ENCODE results near the gene KHDC4.
A peak's percentile ranks its signal among the peaks of the same experiment; 100 is the strongest.

Gene KHDC4

DNA sequence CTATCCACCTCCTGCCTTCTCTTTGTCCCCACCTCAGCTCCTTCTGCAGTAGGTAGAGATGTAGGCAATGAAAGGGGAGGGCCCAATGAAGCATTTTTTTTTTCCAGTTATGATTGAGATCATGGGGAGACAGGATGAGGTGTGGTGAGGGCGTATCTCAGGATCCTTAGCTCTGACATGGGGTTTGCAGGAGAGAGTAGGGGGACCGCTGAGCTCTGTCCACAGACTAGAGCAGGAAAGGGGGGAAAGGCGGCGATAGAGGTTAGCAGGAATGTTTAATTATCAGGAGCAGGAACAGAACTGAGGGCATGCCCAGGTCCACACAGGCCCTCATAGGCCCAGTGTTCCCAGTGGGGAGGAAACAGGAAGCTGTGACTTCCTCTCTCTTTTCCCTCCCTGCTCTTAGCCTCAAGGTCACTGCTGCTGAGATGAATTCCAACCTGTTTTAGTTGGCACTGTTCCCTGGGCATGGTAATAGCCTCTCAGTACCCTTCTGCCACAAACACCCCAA, 6.3 kb upstream of the KHDC4 start (continued):
- TF ChIP-seq, protein P1, sequence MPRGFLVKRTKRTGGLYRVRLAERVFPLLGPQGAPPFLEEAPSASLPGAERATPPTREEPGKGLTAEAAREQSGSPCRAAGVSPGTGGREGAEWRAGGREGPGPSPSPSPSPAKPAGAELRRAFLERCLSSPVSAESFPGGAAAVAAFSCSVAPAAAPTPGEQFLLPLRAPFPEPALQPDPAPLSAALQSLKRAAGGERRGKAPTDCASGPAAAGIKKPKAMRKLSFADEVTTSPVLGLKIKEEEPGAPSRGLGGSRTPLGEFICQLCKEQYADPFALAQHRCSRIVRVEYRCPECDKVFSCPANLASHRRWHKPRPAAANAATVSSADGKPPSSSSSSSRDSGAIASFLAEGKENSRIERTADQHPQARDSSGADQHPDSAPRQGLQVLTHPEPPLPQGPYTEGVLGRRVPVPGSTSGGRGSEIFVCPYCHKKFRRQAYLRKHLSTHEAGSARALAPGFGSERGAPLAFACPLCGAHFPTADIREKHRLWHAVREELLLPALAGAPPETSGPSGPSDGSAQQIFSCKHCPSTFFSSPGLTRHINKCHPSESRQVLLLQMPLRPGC (tag by site-specific recombination; IDR thresholded peaks at IDR 0.05), result no peak
- TF ChIP-seq, protein P2, sequence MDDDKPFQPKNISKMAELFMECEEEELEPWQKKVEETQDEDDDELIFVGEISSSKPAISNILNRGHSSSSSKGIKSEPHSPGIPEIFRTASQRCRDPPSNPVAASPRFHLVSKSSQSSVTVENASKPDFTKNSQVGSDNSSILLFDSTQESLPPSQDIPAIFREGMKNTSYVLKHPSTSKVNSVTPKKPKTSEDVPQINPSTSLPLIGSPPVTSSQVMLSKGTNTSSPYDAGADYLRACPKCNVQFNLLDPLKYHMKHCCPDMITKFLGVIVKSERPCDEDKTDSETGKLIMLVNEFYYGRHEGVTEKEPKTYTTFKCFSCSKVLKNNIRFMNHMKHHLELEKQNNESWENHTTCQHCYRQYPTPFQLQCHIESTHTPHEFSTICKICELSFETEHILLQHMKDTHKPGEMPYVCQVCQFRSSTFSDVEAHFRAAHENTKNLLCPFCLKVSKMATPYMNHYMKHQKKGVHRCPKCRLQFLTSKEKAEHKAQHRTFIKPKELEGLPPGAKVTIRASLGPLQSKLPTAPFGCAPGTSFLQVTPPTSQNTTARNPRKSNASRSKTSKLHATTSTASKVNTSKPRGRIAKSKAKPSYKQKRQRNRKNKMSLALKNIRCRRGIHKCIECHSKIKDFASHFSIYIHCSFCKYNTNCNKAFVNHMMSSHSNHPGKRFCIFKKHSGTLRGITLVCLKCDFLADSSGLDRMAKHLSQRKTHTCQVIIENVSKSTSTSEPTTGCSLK (tag by site-specific recombination; IDR thresholded peaks at IDR 0.05), result no peak
- TF ChIP-seq ZNF391 (tag by site-specific recombination; IDR thresholded peaks at IDR 0.05; ENCODE audit: borderline replicate concordance, low read depth) (no peak), GLI4 (tag by site-specific recombination; IDR thresholded peaks at IDR 0.05) (no peak), ZNF843 (tag by site-specific recombination; IDR thresholded peaks at IDR 0.05) (peak; percentile 28; the same call in 1 of the 2 replicates), ZNF677 (tag by site-specific recombination; IDR thresholded peaks at IDR 0.05) (no peak), ZNF133 (tag by site-specific recombination; IDR thresholded peaks at IDR 0.05) (no peak), ZFP41 (tag by site-specific recombination; IDR thresholded peaks at IDR 0.05; ENCODE audit: borderline replicate concordance) (no peak), SP3 (tag by site-specific recombination; IDR thresholded peaks at IDR 0.05) (peak; percentile 53), ZNF660 (tag by site-specific recombination; IDR thresholded peaks at IDR 0.05) (no peak), ZNF544 (tag by site-specific recombination; IDR thresholded peaks at IDR 0.05) (no peak), REPIN1 (tag by site-specific recombination; IDR thresholded peaks at IDR 0.05; ENCODE audit: low read depth) (no peak), ZNF423 (tag by site-specific recombination; IDR thresholded peaks at IDR 0.05) (no peak), KLF9 (tag by site-specific recombination; IDR thresholded peaks at IDR 0.05; ENCODE audit: low read depth) (no peak), ZNF24 (tag by site-specific recombination; IDR thresholded peaks at IDR 0.05) (no peak), ZNF473 (tag by site-specific recombination; IDR thresholded peaks at IDR 0.05) (no peak), ZNF175 (tag by site-specific recombination; IDR thresholded peaks at IDR 0.05) (no peak), SCRT2 (tag by site-specific recombination; IDR thresholded peaks at IDR 0.05) (peak; percentile 67), YY1 (tag by site-specific recombination; IDR thresholded peaks at IDR 0.05) (no peak), ZNF138 (tag by site-specific recombination; IDR thresholded peaks at IDR 0.05; ENCODE audit: borderline replicate concordance) (no peak), ZNF223 (tag by site-specific recombination; IDR thresholded peaks at IDR 0.05) (no peak), ZNF184 (tag by site-specific recombination; IDR thresholded peaks at IDR 0.05) (no peak)
- TF ChIP-seq, protein P3, sequence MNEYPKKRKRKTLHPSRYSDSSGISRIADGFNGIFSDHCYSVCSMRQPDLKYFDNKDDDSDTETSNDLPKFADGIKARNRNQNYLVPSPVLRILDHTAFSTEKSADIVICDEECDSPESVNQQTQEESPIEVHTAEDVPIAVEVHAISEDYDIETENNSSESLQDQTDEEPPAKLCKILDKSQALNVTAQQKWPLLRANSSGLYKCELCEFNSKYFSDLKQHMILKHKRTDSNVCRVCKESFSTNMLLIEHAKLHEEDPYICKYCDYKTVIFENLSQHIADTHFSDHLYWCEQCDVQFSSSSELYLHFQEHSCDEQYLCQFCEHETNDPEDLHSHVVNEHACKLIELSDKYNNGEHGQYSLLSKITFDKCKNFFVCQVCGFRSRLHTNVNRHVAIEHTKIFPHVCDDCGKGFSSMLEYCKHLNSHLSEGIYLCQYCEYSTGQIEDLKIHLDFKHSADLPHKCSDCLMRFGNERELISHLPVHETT (tag by site-specific recombination; IDR thresholded peaks at IDR 0.05), result no peak
- TF ChIP-seq, protein P4, sequence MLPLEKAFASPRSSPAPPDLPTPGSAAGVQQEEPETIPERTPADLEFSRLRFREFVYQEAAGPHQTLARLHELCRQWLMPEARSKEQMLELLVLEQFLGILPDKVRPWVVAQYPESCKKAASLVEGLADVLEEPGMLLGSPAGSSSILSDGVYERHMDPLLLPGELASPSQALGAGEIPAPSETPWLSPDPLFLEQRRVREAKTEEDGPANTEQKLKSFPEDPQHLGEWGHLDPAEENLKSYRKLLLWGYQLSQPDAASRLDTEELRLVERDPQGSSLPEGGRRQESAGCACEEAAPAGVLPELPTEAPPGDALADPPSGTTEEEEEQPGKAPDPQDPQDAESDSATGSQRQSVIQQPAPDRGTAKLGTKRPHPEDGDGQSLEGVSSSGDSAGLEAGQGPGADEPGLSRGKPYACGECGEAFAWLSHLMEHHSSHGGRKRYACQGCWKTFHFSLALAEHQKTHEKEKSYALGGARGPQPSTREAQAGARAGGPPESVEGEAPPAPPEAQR (tag by site-specific recombination; IDR thresholded peaks at IDR 0.05), result no peak
- TF ChIP-seq, protein P5, sequence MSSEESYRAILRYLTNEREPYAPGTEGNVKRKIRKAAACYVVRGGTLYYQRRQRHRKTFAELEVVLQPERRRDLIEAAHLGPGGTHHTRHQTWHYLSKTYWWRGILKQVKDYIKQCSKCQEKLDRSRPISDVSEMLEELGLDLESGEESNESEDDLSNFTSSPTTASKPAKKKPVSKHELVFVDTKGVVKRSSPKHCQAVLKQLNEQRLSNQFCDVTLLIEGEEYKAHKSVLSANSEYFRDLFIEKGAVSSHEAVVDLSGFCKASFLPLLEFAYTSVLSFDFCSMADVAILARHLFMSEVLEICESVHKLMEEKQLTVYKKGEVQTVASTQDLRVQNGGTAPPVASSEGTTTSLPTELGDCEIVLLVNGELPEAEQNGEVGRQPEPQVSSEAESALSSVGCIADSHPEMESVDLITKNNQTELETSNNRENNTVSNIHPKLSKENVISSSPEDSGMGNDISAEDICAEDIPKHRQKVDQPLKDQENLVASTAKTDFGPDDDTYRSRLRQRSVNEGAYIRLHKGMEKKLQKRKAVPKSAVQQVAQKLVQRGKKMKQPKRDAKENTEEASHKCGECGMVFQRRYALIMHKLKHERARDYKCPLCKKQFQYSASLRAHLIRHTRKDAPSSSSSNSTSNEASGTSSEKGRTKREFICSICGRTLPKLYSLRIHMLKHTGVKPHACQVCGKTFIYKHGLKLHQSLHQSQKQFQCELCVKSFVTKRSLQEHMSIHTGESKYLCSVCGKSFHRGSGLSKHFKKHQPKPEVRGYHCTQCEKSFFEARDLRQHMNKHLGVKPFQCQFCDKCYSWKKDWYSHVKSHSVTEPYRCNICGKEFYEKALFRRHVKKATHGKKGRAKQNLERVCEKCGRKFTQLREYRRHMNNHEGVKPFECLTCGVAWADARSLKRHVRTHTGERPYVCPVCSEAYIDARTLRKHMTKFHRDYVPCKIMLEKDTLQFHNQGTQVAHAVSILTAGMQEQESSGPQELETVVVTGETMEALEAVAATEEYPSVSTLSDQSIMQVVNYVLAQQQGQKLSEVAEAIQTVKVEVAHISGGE (tag by site-specific recombination; conservative IDR thresholded peaks at IDR 0.05; ENCODE audit: low read depth), result peak; percentile 63
- TF ChIP-seq, protein P6, sequence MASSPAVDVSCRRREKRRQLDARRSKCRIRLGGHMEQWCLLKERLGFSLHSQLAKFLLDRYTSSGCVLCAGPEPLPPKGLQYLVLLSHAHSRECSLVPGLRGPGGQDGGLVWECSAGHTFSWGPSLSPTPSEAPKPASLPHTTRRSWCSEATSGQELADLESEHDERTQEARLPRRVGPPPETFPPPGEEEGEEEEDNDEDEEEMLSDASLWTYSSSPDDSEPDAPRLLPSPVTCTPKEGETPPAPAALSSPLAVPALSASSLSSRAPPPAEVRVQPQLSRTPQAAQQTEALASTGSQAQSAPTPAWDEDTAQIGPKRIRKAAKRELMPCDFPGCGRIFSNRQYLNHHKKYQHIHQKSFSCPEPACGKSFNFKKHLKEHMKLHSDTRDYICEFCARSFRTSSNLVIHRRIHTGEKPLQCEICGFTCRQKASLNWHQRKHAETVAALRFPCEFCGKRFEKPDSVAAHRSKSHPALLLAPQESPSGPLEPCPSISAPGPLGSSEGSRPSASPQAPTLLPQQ (tag by site-specific recombination; IDR thresholded peaks at IDR 0.05), result peak; percentile 48; the same call in 1 of the 2 replicates
- TF ChIP-seq, protein P7, sequence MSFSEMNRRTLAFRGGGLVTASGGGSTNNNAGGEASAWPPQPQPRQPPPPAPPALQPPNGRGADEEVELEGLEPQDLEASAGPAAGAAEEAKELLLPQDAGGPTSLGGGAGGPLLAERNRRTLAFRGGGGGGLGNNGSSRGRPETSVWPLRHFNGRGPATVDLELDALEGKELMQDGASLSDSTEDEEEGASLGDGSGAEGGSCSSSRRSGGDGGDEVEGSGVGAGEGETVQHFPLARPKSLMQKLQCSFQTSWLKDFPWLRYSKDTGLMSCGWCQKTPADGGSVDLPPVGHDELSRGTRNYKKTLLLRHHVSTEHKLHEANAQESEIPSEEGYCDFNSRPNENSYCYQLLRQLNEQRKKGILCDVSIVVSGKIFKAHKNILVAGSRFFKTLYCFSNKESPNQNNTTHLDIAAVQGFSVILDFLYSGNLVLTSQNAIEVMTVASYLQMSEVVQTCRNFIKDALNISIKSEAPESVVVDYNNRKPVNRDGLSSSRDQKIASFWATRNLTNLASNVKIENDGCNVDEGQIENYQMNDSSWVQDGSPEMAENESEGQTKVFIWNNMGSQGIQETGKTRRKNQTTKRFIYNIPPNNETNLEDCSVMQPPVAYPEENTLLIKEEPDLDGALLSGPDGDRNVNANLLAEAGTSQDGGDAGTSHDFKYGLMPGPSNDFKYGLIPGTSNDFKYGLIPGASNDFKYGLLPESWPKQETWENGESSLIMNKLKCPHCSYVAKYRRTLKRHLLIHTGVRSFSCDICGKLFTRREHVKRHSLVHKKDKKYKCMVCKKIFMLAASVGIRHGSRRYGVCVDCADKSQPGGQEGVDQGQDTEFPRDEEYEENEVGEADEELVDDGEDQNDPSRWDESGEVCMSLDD (tag by site-specific recombination; IDR thresholded peaks at IDR 0.05), result no peak

All from HEK293 (cell line).